Karpas-422 (cell line): Measurements from ENCODE around the gene AGPAT3. TPM values are rescaled to one million over a fixed set of nuclear protein-coding genes. Genes with fewer than 3 reads are reported as not detected.
A peak's percentile ranks its signal among the peaks of the same experiment; 100 is the strongest.

Source experiments
- DNase-seq: peaks from one replicate; pipeline ENCODE4 v3.0.0-alpha.2; 2015
- H2AFZ ChIP-seq: fragments of 200-600 bp; sonication (generic); 2 replicates; pipeline ENCODE4 v1.6.1; 2014; ENCODE audit warnings: antibody characterized with exemption, low read length, mixed read lengths
- H3K27ac ChIP-seq: fragments of 200-600 bp; sonication (generic); 2 replicates; pipeline ENCODE4 v1.5.1; 2014; ENCODE audit warnings: mild to moderate bottlenecking, low read length, moderate library complexity
- H3K27me3 ChIP-seq: fragments of 200-600 bp; sonication (generic); 2 replicates; pipeline ENCODE4 v1.6.1; 2014; ENCODE audit warnings: low read length, mixed read lengths
- H3K36me3 ChIP-seq: fragments of 200-600 bp; sonication (generic); 2 replicates; pipeline ENCODE4 v1.6.1; 2014; ENCODE audit warnings: low read length, mixed read lengths; ENCODE audit not compliant: insufficient read depth
- H3K4me1 ChIP-seq: fragments of 200-600 bp; sonication (generic); 2 replicates; pipeline ENCODE4 v1.6.1; 2014; ENCODE audit warnings: mild to moderate bottlenecking, low read length, mixed read lengths
- H3K4me2 ChIP-seq: fragments of 200-600 bp; sonication (generic); 2 replicates; pipeline ENCODE4 v1.6.1; 2014; ENCODE audit warnings: low read length, low read depth, mild to moderate bottlenecking; ENCODE audit not compliant: poor library complexity, severe bottlenecking
- H3K4me3 ChIP-seq: fragments of 200-600 bp; sonication (generic); 2 replicates; pipeline ENCODE4 v1.5.1; 2014; ENCODE audit warnings: mild to moderate bottlenecking, antibody characterized with exemption, low read length, mixed read lengths
- H3K79me2 ChIP-seq: fragments of 200-600 bp; sonication (generic); 2 replicates; pipeline ENCODE4 v1.6.1; 2014; ENCODE audit warnings: mild to moderate bottlenecking, low read length, mixed read lengths
- H3K9ac ChIP-seq: fragments of 200-600 bp; sonication (generic); 2 replicates; pipeline ENCODE4 v1.6.0; 2014; ENCODE audit warnings: low read length
- H3K9me2 ChIP-seq: fragments of 200-600 bp; sonication (generic), shearing (Covaris generic); replicated peaks from 2 replicates; pipeline ENCODE4 v1.6.0; 2014; ENCODE audit warnings: mild to moderate bottlenecking, low read length, moderate library complexity; ENCODE audit not compliant: insufficient read depth
- H3K9me3 ChIP-seq: fragments of 300-700, 200-600 bp; sonication (generic); 2 replicates; pipeline ENCODE4 v1.6.1; 2014; ENCODE audit warnings: low read length, mixed read lengths
- H4K20me1 ChIP-seq: fragments of 200-600 bp; sonication (generic); 2 replicates; pipeline ENCODE4 v1.6.1; 2014; ENCODE audit warnings: mild to moderate bottlenecking, antibody characterized with exemption, low read length, low read depth; ENCODE audit not compliant: insufficient read depth
- total RNA-seq: library from RNA; depleted of rRNA; stranded (reverse); fragments of >200 nt; shearing (Covaris generic); gene quantifications from 2 replicates; pipeline ENCODE4 v1.2.3, GENCODE V29; 2014; ENCODE audit warnings: low replicate concordance

Gene AGPAT3
- total RNA-seq, 1 experiment from 2014 or later = 29.0 TPM

GRCh38 chr21:43864313-43864961, 586 bp upstream of the AGPAT3 start:
- Histone ChIP-seq H3K36me3 (peaks cover 12% of the 10 kb centered on the region; the same call in 1 of the 2 replicates), H3K9ac (peak overlapping the region; percentile 70), H4K20me1 (no peaks in the 10 kb centered on the region), H3K9me2 (no peaks in the 10 kb centered on the region), H2AFZ (peak overlapping the region; percentile 62; the same call in 1 of the 2 replicates), H3K27me3 (no peaks in the 10 kb centered on the region), H3K4me2 (peak overlapping the region; percentile 87), H3K27ac (no peak overlapping the region), H3K9me3 (no peaks in the 10 kb centered on the region), H3K4me3 (peak overlapping the region; percentile 75), H3K4me1 (peaks cover 22% of the 10 kb centered on the region), H3K79me2 (peaks cover 39% of the 10 kb centered on the region)
- peak; percentile 65 for DNase-seq

GRCh38 chr21:43865540-43866259, 677 bp downstream of the AGPAT3 start:
- Histone ChIP-seq H3K27me3 (no peaks in the 10 kb centered on the region), H3K79me2 (peaks cover 52% of the 10 kb centered on the region), H3K36me3 (peaks cover 20% of the 10 kb centered on the region), H4K20me1 (no peaks in the 10 kb centered on the region), H3K4me3 (peak overlapping the region; percentile 97), H2AFZ (peak overlapping the region; percentile 66; the same call in 1 of the 2 replicates), H3K27ac (peak overlapping the region; percentile 84), H3K4me1 (peaks cover 22% of the 10 kb centered on the region), H3K4me2 (peak overlapping the region; percentile 74), H3K9ac (peak overlapping the region; percentile 97), H3K9me3 (no peaks in the 10 kb centered on the region), H3K9me2 (no peaks in the 10 kb centered on the region)
- peak; percentile 68 for DNase-seq

GRCh38 chr21:43866260-43866629, 1.2 kb downstream of the AGPAT3 start:
- H3K9me2 ChIP-seq = no peaks in the 10 kb centered on the region
- peak; percentile 82 for DNase-seq
- no peak overlapping the region for H2AFZ ChIP-seq
- peak overlapping the region; percentile 97 for H3K9ac ChIP-seq
- no peaks in the 10 kb centered on the region for H3K9me3 ChIP-seq
- no peaks in the 10 kb centered on the region for H4K20me1 ChIP-seq
- H3K36me3 ChIP-seq = peaks cover 26% of the 10 kb centered on the region
- peaks cover 22% of the 10 kb centered on the region for H3K4me1 ChIP-seq
- peak overlapping the region; percentile 84 for H3K27ac ChIP-seq
- peak overlapping the region; percentile 97 for H3K4me3 ChIP-seq
- peak overlapping the region; percentile 74 for H3K4me2 ChIP-seq
- H3K27me3 ChIP-seq = no peaks in the 10 kb centered on the region
- peaks cover 58% of the 10 kb centered on the region for H3K79me2 ChIP-seq

DNA sequence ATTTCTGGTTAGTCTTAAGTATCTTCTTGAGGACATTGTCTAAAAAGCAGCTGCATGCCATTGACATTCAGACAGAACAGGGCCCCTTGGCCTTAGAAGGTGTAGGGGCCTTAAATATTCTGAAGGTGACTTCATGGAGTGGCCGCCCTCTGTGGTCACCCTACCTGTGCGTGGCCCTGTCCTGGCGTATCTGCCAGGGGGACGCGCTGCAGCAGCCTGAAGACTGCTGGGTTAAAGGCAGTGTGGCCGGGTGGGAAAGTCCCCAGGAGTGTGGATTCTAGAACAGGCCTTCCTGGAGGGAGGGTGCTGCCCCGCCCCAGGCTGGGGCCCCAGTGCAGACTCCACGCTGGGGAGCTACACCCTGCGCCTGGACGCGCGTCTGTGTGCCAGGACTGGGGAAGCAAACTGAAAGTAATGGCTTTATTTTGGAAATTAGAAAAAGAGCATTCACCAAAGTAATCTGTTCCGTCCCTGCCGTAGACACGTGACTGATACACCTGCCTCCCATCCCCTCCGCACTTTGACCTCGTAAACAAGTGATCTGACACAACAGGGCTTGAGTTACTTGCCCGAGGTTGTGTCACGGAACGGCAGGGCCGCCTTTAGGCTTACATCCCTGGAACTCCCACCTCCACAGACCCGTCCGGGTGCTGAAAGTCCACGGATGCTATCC, 1.8 kb downstream of the AGPAT3 start:
- H3K4me2 ChIP-seq = peak overlapping the region; percentile 74
- peaks cover 31% of the 10 kb centered on the region for H3K36me3 ChIP-seq
- no peaks in the 10 kb centered on the region for H3K9me3 ChIP-seq
- H3K9ac ChIP-seq = peak overlapping the region; percentile 97
- no peak overlapping the region for H2AFZ ChIP-seq
- no peak for DNase-seq
- H3K79me2 ChIP-seq = peaks cover 63% of the 10 kb centered on the region
- peak overlapping the region; percentile 97 for H3K4me3 ChIP-seq
- no peaks in the 10 kb centered on the region for H4K20me1 ChIP-seq
- peak overlapping the region; percentile 84 for H3K27ac ChIP-seq
- H3K9me2 ChIP-seq = no peaks in the 10 kb centered on the region
- H3K4me1 ChIP-seq = peaks cover 22% of the 10 kb centered on the region
- H3K27me3 ChIP-seq = no peaks in the 10 kb centered on the region

GRCh38 chr21:43867332-43867703, 2.3 kb downstream of the AGPAT3 start:
- H3K79me2 ChIP-seq = peaks cover 68% of the 10 kb centered on the region
- H3K4me2 ChIP-seq = peak overlapping the region; percentile 74
- H3K4me3 ChIP-seq = peak overlapping the region; percentile 97; the same call in 1 of the 2 replicates
- peaks cover 33% of the 10 kb centered on the region for H3K36me3 ChIP-seq
- H2AFZ ChIP-seq = no peak overlapping the region
- H3K4me1 ChIP-seq = peaks cover 22% of the 10 kb centered on the region
- no peaks in the 10 kb centered on the region for H3K9me3 ChIP-seq
- no peak overlapping the region for H3K27ac ChIP-seq
- no peaks in the 10 kb centered on the region for H3K27me3 ChIP-seq
- peak overlapping the region; percentile 97 for H3K9ac ChIP-seq
- no peaks in the 10 kb centered on the region for H3K9me2 ChIP-seq
- no peaks in the 10 kb centered on the region for H4K20me1 ChIP-seq
- no peak for DNase-seq

DNA sequence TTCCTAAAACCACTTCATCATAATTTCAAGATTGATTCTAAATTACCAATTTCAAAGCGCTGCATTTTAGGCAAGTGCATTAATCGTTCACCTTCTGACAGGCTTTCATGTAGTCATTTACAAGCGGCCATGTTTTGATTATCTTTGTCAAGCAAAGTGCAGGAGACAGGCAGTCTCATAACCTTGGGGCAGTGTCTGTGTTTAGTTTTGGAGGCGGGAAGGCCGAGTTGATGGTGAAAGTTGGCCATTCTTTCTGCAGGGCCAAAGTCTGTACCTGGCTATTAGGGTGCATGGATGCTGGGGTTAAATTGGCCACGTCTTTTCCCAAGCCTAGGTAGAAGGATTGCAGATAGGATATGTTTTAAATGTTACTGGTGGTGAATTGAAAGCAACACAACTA, 2.9 kb downstream of the AGPAT3 start:
- H3K4me2 ChIP-seq = no peak overlapping the region
- H3K36me3 ChIP-seq = peaks cover 38% of the 10 kb centered on the region
- no peak overlapping the region for H3K9ac ChIP-seq
- no peak overlapping the region for H3K4me3 ChIP-seq
- H3K27me3 ChIP-seq = no peaks in the 10 kb centered on the region
- no peaks in the 10 kb centered on the region for H4K20me1 ChIP-seq
- no peaks in the 10 kb centered on the region for H3K9me3 ChIP-seq
- no peak for DNase-seq
- no peaks in the 10 kb centered on the region for H3K9me2 ChIP-seq
- H3K79me2 ChIP-seq = peaks cover 74% of the 10 kb centered on the region
- peaks cover 22% of the 10 kb centered on the region for H3K4me1 ChIP-seq
- H2AFZ ChIP-seq = no peak overlapping the region
- H3K27ac ChIP-seq = no peak overlapping the region

GRCh38 chr21:43868461-43868860, 3.4 kb downstream of the AGPAT3 start:
- no peak overlapping the region for H3K9ac ChIP-seq
- peaks cover 41% of the 10 kb centered on the region for H3K36me3 ChIP-seq
- no peaks in the 10 kb centered on the region for H3K9me3 ChIP-seq
- no peak for DNase-seq
- H3K4me3 ChIP-seq = no peak overlapping the region
- no peaks in the 10 kb centered on the region for H3K27me3 ChIP-seq
- H3K79me2 ChIP-seq = peaks cover 79% of the 10 kb centered on the region
- H3K4me2 ChIP-seq = no peak overlapping the region
- H2AFZ ChIP-seq = no peak overlapping the region
- H3K27ac ChIP-seq = no peak overlapping the region
- H3K9me2 ChIP-seq = no peaks in the 10 kb centered on the region
- no peaks in the 10 kb centered on the region for H4K20me1 ChIP-seq
- H3K4me1 ChIP-seq = peaks cover 20% of the 10 kb centered on the region
